ENCODE measurements around the gene ROBO1. TPM values are rescaled to one million over a fixed set of nuclear protein-coding genes. Genes with fewer than 3 reads are reported as not detected.

ROBO1 gene
- total and polyA plus RNA-seq, 2 of the 8 experiments (the other 6 are each of a cell fraction or from before 2014, with no cell fraction given): 51.4 to 91.0 TPM

DNA sequence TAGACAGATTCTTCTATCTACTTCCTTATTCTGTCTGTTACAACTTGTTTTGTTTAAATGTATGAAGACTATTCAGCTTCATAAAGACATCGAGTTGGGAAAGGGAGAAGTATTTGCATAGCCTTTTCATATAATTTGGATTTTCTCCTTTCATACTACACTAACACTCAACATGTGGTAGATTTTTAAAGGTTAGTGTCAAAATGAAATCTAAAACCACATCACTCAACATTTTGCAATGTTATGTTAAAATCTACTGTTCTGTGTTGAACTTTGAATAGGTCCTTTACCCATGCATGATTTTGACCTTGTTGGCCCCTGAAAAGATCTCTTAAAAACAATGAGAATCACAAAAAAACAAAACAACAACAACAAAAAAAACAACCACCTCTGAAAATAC, 860.9 kb downstream of the ROBO1 start (continued):
- TF ChIP-seq BCL11A (IDR thresholded peaks at IDR 0.05; ENCODE audit: low read depth in 2 of 2, low read length in 2 of 2): no peak
- TF ChIP-seq KDM5A (IDR thresholded peaks at IDR 0.05; ENCODE audit: low read length): no peak
- no peak for TF ChIP-seq TAF7 (optimal IDR thresholded peaks at IDR 0.05; ENCODE audit: borderline replicate concordance, low read depth, low read length)
- no peak for TF ChIP-seq SIX5 (IDR thresholded peaks at IDR 0.05; ENCODE audit: low read depth, low read length)
- TF ChIP-seq TCF12 (IDR thresholded peaks at IDR 0.05; ENCODE audit: low read depth, low read length): no peak
